Measurements from ENCODE around the gene AMPD3.

AMPD3 gene

GRCh38 chr11:10462746-10463300 lies 7.8 kb downstream of the AMPD3 start:
- DNase-seq = no peak

DNA sequence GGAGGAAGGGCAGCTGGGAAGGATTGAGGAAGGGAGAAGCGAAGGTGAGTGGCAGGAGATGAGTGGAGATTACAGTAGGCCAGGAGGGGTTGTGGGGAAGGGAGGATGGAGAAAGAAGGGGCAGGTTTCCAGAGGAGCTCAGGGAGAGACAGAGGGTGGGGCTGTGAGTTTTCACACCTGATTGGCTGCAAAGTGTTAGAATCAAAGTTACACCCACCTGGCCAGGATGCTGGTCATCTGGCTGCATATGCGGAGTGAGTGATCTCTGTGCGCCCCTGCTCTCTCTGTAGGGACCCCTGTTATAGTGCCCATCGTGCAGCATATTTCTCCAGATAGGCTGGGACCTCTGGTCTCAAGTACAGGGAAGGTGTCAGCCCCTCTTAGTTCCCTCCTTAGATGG lies 18.3 kb downstream of the AMPD3 start:
- DNase-seq = no peak

DNA sequence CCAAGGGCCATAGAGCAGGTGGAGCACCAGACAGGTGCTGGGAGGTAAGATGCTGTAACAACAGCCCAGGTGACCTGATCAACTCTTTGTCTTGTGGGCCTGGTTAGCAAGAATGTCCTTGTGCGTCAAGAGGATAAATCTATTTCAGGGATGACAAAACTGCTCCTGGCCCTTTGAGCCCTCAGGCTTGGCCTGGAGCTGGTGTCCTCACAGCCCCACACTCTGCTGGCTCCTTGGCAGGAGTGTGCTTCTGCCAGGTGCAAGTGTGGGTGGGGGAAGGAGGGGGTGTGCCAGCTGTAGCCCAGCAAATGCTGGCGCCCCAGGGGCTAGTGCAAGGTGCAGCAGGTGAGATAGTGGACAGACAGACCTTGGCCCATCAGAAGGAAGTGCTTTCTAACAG lies 19.5 kb downstream of the AMPD3 start:
- no peak for DNase-seq

GRCh38 chr11:10476342-10476741 lies 21.3 kb downstream of the AMPD3 start:
- DNase-seq = no peak

- DNase-seq = no peak
Observed at GRCh38 chr11:10476927-10477689, 22.0 kb downstream of the AMPD3 start.

GRCh38 chr11:10477690-10478046 lies 22.6 kb downstream of the AMPD3 start:
- no peak for DNase-seq

GRCh38 chr11:10478066-10478465 lies 23.0 kb downstream of the AMPD3 start:
- DNase-seq = no peak

DNA sequence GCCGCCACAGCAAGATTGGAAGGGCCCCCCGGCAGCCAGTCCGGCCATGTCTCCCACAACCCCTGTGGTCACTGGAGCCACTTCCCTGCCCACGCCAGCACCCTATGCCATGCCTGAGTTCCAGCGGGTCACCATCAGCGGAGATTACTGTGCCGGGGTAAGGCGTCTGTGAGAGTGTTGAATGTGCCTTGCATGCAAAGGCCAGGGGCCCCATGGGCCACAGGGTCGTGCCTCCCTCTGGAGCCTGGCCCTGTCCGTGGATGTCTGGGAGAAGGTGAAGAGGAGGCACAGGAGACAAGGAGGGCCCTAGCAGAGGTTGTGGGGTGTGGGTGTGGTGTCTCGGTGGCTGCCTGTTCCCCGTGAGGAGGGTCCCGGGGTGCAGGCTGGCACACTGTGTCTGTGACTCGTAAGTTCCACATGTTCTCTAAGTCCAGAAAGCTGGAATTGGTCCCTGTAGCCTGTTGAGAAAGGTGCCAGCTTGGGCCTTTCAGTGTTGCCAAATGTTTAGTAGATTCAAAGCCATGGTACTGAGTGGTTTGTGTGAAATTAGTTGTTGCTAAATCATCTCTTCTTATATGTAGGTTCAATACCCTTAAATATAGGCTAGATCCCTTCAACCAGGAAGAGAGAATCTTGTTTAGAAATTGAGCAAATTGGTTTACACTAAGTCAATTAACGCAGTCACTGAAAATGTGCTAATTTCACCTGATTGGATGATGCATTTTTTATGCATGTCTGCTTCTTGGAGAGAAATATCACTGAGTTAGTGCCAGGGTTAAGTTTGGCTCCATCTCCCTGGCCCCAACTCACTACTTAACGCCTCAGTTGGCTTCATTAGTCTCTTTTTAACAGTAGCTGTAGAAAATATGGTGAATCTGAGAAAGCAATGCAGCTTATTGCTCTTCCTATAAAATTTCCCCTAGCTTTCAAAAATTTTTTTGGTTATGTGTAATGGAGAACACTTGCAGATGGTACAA lies 23.8 kb downstream of the AMPD3 start:
- no peak for DNase-seq

- DNase-seq = no peak
Observed at GRCh38 chr11:10480026-10480425, 25.0 kb downstream of the AMPD3 start.

DNA sequence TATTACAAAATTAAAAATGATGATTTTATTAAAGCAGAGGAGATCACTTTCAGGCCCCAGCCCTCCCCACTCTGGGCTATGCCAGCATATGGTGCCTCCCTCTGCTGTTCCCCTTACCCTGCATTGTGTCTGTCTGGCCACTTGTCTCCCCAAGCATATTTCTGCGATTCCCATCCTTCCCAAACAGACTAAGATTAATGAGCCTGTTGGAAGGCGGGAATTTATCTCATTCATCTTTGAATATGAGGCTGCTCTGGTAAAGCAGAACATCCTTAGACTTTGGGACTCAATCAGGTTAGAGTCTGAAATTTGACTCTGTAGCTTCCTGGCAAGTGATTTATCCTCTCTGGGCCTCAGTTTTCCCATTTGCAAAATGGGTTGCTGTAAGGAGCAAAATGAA lies 25.7 kb downstream of the AMPD3 start:
- no peak for DNase-seq

DNA sequence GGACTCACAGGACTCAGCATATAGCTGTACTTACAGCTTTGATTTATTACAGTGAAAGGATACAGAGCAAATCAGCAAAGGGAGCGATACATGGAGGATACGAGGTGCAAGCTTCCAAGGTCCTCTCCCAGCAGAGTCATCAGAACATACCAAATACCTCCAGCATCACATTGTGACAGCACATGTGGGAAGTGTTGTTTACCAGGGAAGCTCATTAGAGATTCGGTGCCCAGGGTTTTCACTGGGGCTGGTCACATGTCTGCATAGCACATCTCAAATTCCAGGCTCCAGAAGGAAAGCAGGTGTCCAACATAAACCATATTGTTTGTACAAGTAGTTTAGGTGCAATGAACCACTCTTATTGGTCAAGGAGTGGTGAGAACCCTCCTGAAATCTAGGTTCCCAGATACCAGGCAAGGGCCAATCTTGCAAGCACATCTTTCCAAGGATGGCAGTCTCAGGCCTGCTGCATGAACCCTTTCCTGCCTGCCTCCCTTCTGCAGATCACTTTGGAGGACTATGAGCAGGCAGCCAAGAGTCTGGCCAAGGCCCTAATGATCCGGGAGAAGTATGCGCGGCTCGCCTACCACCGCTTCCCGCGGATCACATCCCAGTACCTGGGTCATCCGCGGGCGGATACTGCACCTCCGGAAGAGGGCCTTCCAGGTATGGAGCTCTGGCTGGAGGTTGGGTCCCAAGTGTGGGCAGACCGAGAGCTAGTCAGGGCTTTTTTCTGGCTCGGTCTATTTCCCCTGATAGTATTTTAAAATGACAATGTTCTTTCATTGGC lies 26.7 kb downstream of the AMPD3 start:
- DNase-seq = no peak

DNA sequence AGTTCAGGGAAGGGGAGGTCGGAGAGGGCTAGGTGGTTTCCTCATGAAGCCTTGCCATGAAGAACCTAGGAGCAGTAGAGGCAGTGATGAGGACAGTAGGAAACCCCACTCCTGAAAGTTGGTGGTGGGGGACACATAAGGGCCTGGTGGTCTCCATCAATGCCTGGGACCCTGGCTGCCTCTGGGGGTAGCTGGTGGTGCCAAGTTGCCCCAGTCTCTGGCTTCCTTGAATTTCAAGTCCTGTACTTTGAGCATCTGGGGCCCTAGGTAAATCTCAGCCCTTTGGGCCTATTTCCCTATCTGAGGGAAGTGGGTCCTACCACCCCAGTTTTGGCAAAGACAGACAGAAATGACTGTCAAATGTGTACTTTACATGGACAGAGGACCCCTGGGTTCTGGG lies 28.1 kb downstream of the AMPD3 start:
- DNase-seq = no peak

DNA sequence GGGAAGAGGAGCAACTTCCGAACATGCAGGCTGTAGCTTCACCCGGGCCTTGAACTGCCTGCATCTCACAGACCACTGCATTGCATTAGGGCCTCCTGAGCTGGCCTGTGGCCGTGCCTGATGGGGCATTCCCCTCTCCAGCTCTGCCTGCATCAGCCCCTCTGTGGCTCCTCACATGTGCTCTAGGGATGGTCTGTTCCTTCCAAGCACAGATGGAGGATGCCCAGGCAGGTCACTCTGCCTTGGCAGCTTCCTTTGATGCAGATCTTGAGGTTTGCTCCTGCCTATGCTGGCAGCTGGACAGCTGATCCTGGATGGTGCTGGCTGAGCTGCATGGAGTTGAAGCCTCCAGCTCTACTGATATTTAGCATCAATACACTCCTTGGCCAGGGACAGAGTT lies 28.5 kb downstream of the AMPD3 start:
- DNase-seq = no peak

GRCh38 chr11:10484461-10485180 lies 29.6 kb downstream of the AMPD3 start:
- DNase-seq = no peak

- no peak for DNase-seq
Observed at GRCh38 chr11:10485646-10486045, 30.6 kb downstream of the AMPD3 start.

- DNase-seq = no peak
Observed at GRCh38 chr11:10486161-10486840, 31.2 kb downstream of the AMPD3 start.

GRCh38 chr11:10487002-10487647 lies 32.1 kb downstream of the AMPD3 start:
- DNase-seq = no peak

DNA sequence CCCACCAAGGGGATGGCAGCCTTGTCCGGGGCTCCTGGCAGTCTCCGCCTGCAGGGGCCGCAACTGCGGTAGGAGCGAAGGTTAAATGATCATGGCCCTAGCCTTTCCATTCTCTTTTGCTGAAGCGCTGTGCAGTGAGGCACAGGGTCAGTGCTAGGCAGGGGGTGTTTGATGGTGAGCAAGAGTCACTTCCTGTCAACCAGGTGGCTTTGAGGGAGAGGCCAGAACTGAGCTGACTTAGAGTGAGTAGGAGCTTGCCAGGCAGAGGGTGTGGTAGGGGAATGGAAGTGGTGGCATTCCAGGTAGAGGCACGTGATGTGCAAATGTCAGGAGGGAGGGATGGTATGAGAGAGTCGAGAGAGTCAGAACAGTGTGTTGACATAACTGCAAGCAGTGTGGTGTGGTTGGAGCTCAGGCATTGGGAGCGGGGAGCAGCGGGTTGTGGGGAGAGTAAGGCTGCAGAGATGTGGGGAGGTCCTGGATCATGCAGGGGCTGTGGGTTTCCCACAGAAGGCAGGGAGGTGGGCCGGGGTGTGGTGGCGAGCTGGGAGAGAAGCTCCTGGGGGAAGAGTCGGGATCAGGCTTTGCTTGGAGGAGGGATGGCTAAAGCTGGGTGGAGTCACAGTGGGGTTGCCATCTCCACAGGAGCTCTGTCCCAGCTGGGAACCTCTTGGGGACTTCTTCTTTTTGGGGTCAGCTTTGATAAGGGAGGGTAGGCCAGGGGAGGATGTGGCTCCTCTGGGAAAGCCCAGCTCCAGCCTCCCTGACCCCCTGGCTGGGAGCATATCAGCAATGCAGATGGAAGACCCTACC lies 33.3 kb downstream of the AMPD3 start:
- no peak for DNase-seq

GRCh38 chr11:10488934-10489691 lies 34.0 kb downstream of the AMPD3 start:
- no peak for DNase-seq

GRCh38 chr11:10490032-10490397 lies 35.0 kb downstream of the AMPD3 start:
- DNase-seq = no peak

Data from NCI-H1436 treated with DMSO at 0.1 percent for 48 hours (cell line).